SJCRH30 (cell line): ENCODE data around the gene CHMP1B. TPM values are rescaled to one million over a fixed set of nuclear protein-coding genes. Genes with fewer than 3 reads are reported as not detected.

Experiments used
- DNase-seq, 2 experiments: peaks; one replicate each; pipeline ENCODE4 v3.0.0-alpha.2; 2015 to 2020
- H3K27ac ChIP-seq: fragments of 250-450 bp; sonication (Bioruptor Pico); 2 replicates; pipeline ENCODE4 v1.5.1; 2020; ENCODE audit warnings: mild to moderate bottlenecking, moderate library complexity
- H3K27me3 ChIP-seq: fragments of 250-450 bp; sonication (Bioruptor Pico); 2 replicates; pipeline ENCODE4 v1.5.1; 2020; ENCODE audit warnings: mild to moderate bottlenecking, moderate library complexity
- H3K36me3 ChIP-seq: fragments of 250-450 bp; sonication (Bioruptor Pico); 2 replicates; pipeline ENCODE4 v1.5.1; 2020; ENCODE audit warnings: mild to moderate bottlenecking, moderate library complexity
- H3K4me1 ChIP-seq: fragments of 250-450 bp; sonication (Bioruptor Pico); 2 replicates; pipeline ENCODE4 v1.5.1; 2020; ENCODE audit warnings: mild to moderate bottlenecking, moderate library complexity
- H3K4me3 ChIP-seq: fragments of 250-450 bp; sonication (Bioruptor Pico); 2 replicates; pipeline ENCODE4 v1.5.1; 2020; ENCODE audit warnings: mild to moderate bottlenecking, moderate library complexity
- H3K9me3 ChIP-seq: fragments of 250-450 bp; sonication (Bioruptor Pico); replicated peaks from 2 replicates; pipeline ENCODE4 v1.5.1; 2020; ENCODE audit warnings: mild to moderate bottlenecking, moderate library complexity
- total RNA-seq: library from RNA; depleted of rRNA; stranded (reverse); fragments of >200 nt; shearing (Covaris generic); gene quantifications from 2 replicates; pipeline ENCODE4 v1.2.3, GENCODE V29; 2014

Gene CHMP1B
- total RNA-seq, 1 experiment from 2014 or later, result 19.5 TPM

DNA sequence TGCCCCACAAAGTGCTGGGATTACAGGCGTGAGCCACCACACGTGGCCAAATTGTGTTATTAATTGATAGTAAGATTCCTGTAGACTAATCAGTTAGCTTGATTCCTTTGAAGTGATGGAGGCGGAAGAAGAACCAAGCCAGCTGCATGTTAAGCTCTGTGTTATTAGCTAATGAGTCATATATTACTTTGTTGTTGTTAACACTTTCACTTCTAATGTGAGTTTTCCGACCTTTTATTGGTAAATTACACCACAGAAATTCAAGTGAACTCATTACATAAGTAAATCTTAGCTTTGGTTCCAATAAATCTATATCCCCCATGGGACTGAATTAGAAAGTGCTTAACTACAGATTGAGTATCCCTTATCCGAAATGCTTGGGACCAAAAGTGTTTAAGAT is 20.3 kb downstream of the CHMP1B start:
- no peak overlapping the region for H3K27ac ChIP-seq
- H3K27me3 ChIP-seq, result no peaks in the 10 kb centered on the region
- H3K4me3 ChIP-seq, result no peak overlapping the region
- no peaks in the 10 kb centered on the region for H3K4me1 ChIP-seq
- no peak for DNase-seq
- no peaks in the 10 kb centered on the region for H3K9me3 ChIP-seq
- no peaks in the 10 kb centered on the region for H3K36me3 ChIP-seq

DNA sequence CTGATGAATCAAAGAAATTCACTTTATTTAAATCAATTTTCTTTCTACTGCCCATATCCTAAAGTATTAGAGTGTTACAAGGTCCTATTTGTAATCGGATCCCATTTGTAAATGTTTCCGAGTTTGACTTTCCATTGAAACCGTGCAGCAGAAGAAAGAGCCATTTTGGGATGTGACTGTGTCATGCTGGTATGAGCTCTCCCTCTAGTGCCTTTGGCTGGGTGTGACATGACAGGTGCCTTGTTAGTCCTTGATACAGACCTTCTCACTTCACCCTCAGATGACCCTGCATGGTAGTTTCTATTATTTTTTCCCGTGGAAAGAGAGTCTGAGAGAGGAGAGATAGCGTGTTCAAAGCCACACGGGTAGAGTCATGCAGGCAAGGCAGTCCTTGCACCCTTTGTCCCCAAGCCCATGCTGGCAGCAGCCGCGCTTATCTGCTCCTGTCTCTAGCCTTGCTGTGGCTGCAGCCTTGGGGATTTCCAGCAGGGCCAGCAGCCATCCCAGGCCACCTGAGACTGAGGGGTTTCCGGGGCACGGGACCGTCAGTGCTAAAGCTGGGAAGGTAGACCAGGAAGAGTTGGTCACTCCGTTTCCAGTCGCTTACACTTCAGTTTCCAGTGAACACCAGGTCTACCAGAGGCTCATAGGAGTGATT is 21.4 kb downstream of the CHMP1B start:
- Histone ChIP-seq H3K27ac (no peak overlapping the region), H3K4me3 (no peak overlapping the region), H3K9me3 (no peaks in the 10 kb centered on the region), H3K27me3 (no peaks in the 10 kb centered on the region), H3K36me3 (no peaks in the 10 kb centered on the region), H3K4me1 (no peaks in the 10 kb centered on the region)
- DNase-seq, result peak; percentile 44 to 66

DNA sequence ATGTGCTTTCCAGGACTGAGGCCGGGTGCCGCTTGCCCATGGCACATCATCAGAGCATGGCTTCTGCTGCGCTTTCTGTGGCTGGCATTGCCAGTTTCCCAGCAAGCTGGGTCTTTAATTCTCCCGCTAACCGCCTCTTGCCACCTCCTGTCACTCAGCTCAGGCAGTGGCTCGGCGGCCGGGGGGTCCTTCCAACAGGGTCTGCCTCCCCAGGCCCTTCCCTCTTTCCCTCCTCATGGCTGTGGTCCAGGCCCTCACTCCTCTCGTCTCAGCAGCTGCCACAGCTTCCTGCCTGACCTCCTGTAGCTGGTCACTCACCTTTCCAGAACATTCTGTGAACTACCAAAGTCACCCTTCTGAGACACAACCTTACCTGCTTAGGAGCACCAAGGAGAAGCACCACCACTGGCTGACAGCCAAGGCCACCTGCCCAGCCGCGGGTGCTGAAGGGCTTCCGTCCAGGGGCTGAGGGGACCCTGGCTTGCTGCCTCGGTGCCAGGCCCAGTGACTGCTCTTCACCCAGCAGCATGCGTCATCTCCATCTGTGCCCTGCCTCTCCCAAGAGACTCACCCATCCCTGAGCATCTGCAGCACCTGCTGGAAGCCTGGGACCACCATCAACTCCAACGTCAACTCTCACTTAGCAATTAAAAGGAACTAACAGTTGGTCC is 22.6 kb downstream of the CHMP1B start:
- Histone ChIP-seq H3K36me3 (no peaks in the 10 kb centered on the region), H3K4me3 (no peak overlapping the region), H3K27me3 (no peaks in the 10 kb centered on the region), H3K9me3 (no peaks in the 10 kb centered on the region), H3K4me1 (no peaks in the 10 kb centered on the region), H3K27ac (no peak overlapping the region)
- no peak for DNase-seq

DNA sequence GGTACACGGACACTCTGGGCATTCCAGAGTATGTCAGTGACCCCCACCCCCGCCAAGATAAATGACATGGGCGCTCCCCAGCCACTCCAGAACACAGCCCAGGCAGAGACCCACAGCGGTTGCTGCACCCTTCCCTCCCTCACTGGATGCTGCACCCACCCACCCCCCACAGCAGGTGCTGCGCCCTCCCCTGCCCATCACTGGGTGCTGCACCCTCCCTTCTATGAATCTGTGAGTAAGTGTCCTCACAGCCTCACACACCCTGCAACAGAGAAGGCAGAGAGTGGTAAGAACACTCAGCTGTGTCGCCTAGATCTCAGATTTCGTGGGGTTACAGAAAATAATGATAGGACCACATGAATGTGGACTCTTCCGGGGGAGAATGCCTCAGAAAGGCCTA is 23.5 kb downstream of the CHMP1B start:
- H3K36me3 ChIP-seq, result no peaks in the 10 kb centered on the region
- no peaks in the 10 kb centered on the region for H3K9me3 ChIP-seq
- no peaks in the 10 kb centered on the region for H3K4me1 ChIP-seq
- H3K27me3 ChIP-seq, result no peaks in the 10 kb centered on the region
- no peak for DNase-seq
- no peak overlapping the region for H3K4me3 ChIP-seq
- H3K27ac ChIP-seq, result no peak overlapping the region

DNA sequence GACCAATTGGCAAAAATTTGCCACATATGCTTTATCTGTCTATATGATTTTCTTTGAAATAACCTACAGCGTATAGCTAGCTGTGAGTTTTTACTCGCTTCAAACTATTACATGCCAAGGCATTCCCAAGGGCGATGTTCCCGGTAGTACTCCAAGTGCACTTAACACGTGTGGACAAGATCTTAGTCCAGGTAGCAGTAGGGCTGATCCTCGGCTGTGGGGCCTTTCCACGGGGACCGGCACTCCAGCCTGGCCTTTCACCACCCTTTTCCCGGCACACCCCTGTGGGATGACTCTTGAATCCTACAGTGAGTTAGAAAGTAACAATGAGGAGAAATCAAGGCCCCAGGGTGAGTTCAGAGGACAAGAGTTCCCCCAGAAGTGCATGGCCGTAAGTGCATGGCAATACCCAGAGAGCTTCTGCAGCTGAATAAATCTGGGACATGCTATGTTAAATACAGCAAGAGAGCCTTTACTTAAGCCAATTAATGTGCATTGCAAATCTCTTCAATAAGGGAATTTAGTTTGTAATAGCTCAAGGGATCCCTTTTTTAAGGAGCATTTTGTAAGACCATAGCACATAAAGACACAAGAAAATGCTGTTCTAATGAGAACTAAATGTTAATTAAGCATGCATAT is 26.4 kb downstream of the CHMP1B start:
- H3K27ac ChIP-seq, result no peak overlapping the region
- H3K9me3 ChIP-seq, result no peaks in the 10 kb centered on the region
- H3K4me3 ChIP-seq, result no peak overlapping the region
- H3K36me3 ChIP-seq, result no peaks in the 10 kb centered on the region
- H3K27me3 ChIP-seq, result no peaks in the 10 kb centered on the region
- no peaks in the 10 kb centered on the region for H3K4me1 ChIP-seq
- no peak for DNase-seq

DNA sequence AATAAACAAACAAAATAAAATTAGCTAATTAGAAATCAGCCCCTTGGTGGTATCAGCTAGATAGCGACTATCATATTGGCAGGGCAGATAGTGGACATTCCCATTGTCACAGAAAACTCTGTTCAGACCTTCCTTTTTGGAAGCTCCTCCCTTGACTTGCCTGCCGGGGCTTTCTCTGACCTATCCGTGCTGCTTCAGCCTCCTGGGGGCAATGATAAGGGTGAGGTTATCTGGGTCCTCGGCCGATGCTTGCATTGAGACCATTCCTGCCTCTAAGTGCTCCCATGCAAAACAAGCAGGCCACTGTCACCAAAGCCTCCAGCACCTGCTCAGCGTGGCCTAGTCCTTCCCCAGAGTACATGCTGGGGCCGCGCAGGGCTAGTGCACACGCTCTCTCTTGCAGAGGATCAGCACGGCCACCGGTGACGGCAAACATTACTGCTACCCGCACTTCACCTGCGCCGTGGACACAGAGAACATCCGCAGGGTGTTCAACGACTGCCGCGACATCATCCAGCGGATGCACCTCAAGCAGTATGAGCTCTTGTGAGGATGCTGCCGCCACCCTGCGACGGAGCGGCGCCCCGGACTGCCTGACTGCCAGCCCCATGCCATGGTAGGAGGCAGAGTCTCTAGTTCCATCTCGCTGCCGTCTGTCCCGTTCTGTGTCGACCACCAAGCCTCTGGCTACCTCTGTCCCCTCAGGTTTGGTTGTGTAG is 29.5 kb downstream of the CHMP1B start:
- Histone ChIP-seq H3K36me3 (no peaks in the 10 kb centered on the region), H3K4me3 (no peak overlapping the region), H3K27me3 (no peaks in the 10 kb centered on the region), H3K4me1 (no peaks in the 10 kb centered on the region), H3K27ac (no peak overlapping the region), H3K9me3 (no peaks in the 10 kb centered on the region)
- no peak for DNase-seq

DNA sequence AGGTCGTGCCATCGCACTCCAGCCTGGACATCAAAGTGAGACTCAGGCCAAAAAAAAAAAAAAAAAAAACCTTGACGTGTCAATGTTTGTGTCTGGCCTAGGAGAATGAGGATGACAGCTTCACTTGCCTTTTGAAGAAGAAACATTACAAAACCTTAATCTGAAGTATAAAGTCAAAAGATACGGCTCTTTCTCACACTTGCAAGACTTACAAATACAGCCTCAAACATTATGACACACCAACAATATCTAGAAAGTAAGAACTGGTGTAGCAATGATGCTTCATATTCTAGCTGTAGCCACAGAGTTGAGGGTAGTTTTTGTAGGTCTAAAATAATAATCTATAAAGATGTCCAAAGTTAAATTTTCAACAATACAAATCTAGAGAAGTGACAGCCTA is 31.4 kb downstream of the CHMP1B start:
- H3K27ac ChIP-seq, result no peak overlapping the region
- DNase-seq, result no peak

DNA sequence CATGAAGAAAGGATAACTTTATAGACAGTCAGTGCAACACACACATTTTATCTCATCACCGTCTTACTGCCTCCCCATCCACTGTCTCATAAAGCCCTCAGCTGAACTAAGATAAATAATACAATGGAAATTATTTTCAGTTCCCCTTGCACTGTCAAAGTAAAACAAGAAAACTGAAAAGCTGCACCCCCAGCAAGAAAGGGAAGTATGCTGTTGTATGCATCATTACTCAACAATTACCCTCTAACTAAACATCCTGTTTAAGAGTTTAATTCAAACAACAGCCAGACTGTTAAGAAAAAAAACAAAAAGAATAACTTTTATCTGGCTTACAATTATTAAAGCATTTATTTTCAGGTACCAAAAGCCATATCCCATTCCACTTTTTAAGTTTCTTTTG is 31.9 kb downstream of the CHMP1B start:
- no peaks in the 10 kb centered on the region for H3K4me1 ChIP-seq
- H3K27me3 ChIP-seq, result no peaks in the 10 kb centered on the region
- DNase-seq, result no peak
- H3K4me3 ChIP-seq, result no peak overlapping the region
- no peak overlapping the region for H3K27ac ChIP-seq
- no peaks in the 10 kb centered on the region for H3K36me3 ChIP-seq
- H3K9me3 ChIP-seq, result no peaks in the 10 kb centered on the region

More for the DNA sequence above, 31.4 kb downstream of the CHMP1B start:
- H3K27me3 ChIP-seq, result no peaks in the 10 kb centered on the region
- H3K9me3 ChIP-seq, result no peaks in the 10 kb centered on the region
- no peaks in the 10 kb centered on the region for H3K4me1 ChIP-seq
- no peaks in the 10 kb centered on the region for H3K36me3 ChIP-seq
- H3K4me3 ChIP-seq, result no peak overlapping the region

DNA sequence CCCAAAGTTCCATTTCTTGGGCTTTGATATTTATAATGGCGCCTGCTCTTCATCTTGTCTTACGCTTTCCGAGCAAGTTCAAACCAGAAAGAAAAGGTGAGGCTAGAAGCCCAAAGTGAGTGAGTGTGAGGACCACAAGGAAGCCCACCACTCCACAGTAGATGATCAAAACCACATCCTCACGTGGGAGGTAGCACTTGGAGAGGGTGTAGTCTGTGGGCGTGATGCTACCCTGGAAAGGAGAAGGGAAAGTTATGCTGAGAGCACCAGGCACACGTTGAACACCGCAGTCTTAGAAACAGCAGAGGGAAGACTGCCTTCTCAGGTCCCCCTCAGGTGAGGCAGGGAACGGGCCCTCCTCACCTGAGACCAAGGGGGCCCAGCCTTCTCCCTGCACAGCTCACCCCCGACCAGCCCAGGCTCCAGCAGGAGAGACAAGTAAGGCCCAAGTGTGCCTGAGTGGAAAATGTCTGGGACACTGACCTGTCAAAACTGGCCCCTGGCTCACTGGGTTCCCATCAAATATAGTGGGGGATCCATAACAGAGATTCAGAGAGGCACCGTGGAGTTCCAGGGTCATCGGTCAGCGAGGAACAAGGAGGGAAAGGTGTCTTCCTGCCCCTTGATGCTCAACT is 33.3 kb downstream of the CHMP1B start:
- H3K36me3 ChIP-seq, result no peaks in the 10 kb centered on the region
- no peaks in the 10 kb centered on the region for H3K4me1 ChIP-seq
- H3K9me3 ChIP-seq, result no peaks in the 10 kb centered on the region
- H3K4me3 ChIP-seq, result no peak overlapping the region
- no peak for DNase-seq
- H3K27ac ChIP-seq, result no peak overlapping the region
- H3K27me3 ChIP-seq, result no peaks in the 10 kb centered on the region

DNA sequence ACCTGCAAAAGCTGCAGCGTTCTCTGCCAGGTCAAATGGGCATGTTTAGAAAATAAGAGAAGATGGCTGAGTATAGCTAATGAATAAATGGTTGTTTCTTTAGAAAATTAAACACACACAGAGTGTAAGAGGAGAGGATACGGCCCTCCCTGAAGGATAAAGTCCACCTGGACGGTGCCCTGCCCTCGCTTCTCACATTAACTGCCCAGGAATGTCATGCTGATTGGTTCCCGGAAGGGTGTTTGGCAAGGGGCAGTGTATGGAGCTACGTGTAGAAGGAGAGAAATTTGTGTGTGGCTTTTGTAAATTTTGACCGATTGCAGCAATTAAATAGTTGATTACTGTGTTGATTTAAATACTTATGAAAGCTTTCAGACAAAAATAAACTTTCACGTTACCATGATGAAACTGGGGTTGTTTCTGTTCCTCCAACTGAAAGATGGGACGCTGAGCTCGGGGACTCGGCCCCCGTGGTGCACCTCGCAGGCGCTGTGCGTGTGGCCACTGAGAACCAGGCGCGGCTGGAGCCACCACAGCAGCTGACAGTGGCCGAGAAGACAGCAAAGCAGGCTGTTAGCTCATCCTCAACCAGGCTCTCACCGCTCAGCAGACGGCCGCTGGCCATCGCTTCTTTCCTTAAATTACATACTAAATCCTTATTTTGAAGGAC is 34.2 kb downstream of the CHMP1B start:
- no peak for DNase-seq
- Histone ChIP-seq H3K9me3 (no peaks in the 10 kb centered on the region), H3K36me3 (no peaks in the 10 kb centered on the region), H3K4me3 (no peak overlapping the region), H3K27me3 (no peaks in the 10 kb centered on the region), H3K27ac (no peak overlapping the region), H3K4me1 (no peaks in the 10 kb centered on the region)

DNA sequence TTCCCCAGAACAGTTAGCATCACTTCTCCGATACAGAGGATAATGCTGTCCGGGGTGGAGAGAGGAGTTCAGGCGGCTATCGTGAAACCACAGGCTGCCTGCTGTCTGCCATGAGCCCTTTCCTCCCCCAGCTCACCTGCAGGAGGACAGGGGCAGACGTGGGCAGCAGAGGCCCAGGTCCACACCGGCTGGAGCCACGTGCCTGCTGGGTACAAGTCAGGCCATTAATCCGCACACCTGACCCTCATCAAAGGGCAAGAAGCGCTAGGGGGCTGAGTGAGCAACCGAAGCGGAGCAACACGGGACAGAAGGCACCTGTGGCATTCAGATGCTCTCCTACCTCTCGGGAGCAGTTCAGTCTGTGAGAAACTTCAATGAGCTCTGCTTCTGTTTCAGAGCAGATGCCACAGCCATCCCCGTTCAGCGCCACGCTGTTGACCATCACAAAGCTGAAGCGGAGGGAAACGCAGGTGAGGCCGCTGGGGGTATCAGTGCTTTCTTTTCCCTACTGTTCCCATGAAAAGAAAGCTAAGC is 35.4 kb downstream of the CHMP1B start:
- Histone ChIP-seq H3K4me3 (no peak overlapping the region), H3K27me3 (no peaks in the 10 kb centered on the region), H3K27ac (no peak overlapping the region), H3K36me3 (no peaks in the 10 kb centered on the region), H3K9me3 (no peaks in the 10 kb centered on the region), H3K4me1 (no peaks in the 10 kb centered on the region)
- DNase-seq, result no peak

DNA sequence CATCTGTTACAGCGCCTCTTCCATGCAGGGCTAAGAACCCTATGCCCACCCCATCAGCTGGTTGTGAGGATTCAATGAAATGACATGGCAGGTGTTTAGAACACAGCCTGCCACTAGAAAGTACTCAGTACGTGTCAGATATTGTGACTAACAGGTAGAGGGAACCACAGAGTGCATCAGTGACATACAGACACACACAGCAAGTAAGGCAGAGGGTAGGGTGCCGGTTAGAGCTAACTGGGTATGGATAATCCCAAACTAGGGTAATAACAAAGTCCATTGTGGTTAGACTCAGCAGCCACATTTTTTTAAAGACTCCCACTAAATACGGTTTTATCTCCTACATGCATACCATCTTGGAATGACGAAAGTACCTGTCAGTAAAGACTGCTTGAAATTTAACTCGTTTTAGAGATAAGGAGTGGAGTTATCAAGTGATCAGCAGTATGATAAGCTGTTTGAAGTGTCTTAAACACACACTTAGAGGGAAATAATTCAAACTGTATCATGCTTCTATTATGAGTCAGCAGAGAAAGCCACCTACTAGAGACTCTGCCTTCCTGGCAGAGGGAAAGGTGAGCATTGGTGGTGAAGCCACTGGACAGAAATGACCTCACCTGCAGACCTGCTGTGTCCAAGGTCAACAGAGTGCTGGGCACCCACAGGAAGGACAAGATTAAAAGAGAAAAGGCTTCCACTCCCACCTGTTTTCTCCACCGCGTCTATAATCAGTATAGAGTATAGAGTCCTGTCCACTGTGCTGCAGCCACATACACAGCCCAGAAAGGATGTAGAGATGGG is 36.3 kb downstream of the CHMP1B start:
- DNase-seq, result no peak
- no peaks in the 10 kb centered on the region for H3K9me3 ChIP-seq
- H3K27ac ChIP-seq, result no peak overlapping the region
- H3K4me3 ChIP-seq, result no peak overlapping the region
- no peaks in the 10 kb centered on the region for H3K27me3 ChIP-seq
- H3K36me3 ChIP-seq, result no peaks in the 10 kb centered on the region
- no peaks in the 10 kb centered on the region for H3K4me1 ChIP-seq

DNA sequence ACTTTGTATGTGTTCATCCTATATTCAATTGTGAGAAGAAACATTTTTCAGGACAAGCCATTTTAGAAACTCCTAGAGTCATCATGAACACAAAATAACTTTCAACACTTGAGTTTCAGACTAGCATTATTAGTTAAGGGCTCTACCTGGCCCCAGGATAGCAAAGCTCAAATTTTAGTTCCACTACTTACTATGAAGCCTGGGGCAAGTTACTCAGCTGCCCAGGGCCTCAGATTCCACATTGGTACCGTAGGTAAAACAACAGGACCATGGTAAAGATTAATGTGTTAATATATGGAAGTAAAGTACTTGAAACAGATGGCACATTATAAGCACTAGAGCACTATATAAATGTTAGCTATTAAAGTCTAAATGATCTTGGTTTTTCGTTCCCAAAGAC is 37.5 kb downstream of the CHMP1B start:
- no peaks in the 10 kb centered on the region for H3K36me3 ChIP-seq

More for the DNA sequence above, 37.5 kb downstream of the CHMP1B start:
- no peak for DNase-seq
- no peak overlapping the region for H3K27ac ChIP-seq
- H3K27me3 ChIP-seq, result no peaks in the 10 kb centered on the region
- H3K9me3 ChIP-seq, result no peaks in the 10 kb centered on the region
- no peaks in the 10 kb centered on the region for H3K4me1 ChIP-seq
- no peak overlapping the region for H3K4me3 ChIP-seq
